ENCODE results near the gene RIC1.
A peak's percentile ranks its signal among the peaks of the same experiment; 100 is the strongest.
"Not testable (repeated sequence)": the region's sequence is repeated elsewhere in the genome, so short reads cannot be mapped to it uniquely, and the experiment has no call there.

Gene RIC1

DNA sequence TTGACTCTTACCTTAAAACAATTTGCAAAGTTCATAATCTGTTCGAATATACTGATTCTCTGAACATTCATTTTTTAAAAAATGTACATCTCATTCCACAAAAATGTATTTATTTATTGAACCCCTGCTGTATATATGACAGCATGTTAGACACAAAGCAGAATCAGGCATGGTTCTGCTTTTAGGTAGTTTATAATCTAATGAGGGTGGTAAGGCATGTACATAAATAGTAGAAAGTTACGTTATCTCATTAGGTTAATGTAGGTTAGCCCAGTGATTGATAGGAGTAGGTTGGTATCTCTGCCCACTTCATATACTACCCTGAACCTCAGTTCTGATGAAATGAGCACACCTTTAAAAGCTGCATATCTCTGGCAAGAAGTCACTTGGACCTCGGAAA, 114.2 kb downstream of the RIC1 start:
- DNase-seq, result no peak

DNA sequence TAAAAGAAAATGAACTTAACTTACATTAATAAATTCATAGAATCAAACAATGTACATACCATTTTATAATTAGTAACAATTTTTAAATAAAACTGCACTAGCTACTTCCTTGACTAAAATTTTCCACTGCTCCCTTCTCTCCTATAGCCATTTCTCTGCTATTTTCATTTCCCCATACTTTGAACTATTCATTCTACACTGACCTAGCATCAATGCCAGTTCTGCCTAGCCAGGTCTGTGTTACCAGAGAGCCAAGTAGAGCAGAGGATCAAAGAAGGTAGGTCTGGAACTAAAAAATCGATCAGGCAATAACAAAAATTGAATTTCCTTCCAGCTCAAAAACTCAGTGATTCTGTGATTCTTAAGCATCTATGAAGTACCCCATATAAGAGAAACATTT, 119.5 kb downstream of the RIC1 start:
- no peak for DNase-seq

DNA sequence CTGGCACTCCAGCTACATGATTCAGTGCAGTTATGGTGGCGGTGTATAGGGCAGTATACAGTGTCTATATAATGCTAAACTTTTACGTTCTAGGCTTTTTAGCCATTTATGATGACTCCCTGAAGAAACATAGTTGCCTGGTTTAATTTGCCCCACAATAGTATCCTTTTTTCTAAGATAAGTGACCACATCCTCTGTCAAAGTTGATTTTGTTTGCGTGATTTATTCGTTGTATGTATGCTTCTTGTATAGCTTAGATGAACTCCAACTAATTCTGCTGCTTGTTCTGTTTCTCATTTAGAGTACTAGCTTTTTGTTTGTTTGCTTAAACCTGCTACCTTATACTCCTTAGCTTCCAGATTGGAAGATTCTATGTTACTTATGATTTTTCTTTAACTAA, 120.4 kb downstream of the RIC1 start:
- DNase-seq, result no peak

DNA sequence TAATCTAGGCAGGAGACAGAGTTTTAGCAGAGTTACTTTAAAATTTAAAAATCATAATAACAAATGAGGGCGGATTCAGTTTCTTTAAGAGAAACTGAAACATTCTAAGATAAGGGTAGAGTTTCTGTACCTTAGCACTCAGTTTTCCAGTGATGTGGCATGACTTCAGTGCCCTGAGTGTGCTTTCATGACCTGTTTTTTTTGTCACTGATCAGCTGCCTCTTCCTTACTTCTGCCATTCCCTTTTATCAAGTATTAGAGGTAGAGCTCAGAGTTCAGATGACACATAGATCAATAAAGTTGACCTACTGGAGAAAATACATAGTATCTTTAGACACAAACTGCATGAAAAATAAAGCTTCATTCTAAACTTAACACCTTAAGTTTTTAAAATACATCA, 121.7 kb downstream of the RIC1 start:
- DNase-seq, result no peak

DNA sequence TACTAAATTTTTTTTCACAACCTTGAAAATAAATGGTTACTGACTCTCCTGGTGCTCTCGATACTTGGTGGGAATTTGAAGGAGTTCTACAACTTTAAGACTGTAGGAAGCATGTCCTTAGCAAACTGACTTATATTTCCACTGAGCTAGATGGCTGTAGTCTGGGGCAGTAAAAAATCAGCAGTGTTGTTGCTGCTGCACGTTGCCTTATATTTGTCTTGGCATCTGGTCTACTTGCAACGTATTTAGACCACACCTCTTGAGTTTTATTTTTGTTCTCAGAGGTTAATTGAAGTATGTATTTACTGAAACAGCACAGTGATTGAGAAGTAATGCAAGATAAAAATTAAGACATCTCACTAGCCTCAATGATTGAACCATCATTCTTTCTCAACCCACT, 127.7 kb downstream of the RIC1 start:
- no peak for DNase-seq

DNA sequence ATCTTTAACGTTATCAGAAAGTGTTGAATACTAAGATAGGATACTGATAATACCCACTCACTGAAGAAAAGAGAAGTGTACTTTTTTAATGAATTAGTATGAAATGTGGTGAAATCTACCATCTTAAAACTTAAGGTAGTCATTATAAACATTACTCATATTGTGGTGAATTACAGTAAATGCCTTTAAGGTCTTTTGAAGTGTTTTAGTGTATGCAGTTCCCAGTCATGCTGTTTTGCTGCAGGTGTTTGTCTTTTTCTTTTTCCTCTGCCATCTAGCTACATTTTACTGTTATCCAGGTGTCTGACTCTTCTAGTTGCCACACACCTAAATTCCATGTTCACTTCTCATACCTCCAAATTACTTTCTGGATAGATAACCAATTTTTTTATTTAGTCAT, 131.4 kb downstream of the RIC1 start:
- DNase-seq, result no peak

DNA sequence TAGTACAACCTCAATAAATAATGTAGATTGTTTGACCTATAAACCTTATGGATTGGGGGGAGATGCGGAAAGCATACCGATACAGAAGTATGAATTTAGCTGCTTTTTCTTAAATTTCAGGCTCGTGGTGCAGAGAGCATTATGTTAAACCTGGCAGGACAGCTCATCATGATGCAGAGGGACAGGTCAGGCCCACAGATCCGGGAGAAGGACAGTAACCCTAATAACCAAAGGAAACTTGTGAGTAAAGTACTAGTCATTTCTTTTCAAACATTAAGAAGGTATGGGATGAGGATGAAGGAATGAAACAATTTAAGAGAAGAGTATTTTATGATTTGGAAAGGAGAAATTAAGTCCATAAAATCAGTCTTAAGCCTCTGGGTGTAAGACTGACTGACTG, 133.5 kb downstream of the RIC1 start:
- no peak for DNase-seq

DNA sequence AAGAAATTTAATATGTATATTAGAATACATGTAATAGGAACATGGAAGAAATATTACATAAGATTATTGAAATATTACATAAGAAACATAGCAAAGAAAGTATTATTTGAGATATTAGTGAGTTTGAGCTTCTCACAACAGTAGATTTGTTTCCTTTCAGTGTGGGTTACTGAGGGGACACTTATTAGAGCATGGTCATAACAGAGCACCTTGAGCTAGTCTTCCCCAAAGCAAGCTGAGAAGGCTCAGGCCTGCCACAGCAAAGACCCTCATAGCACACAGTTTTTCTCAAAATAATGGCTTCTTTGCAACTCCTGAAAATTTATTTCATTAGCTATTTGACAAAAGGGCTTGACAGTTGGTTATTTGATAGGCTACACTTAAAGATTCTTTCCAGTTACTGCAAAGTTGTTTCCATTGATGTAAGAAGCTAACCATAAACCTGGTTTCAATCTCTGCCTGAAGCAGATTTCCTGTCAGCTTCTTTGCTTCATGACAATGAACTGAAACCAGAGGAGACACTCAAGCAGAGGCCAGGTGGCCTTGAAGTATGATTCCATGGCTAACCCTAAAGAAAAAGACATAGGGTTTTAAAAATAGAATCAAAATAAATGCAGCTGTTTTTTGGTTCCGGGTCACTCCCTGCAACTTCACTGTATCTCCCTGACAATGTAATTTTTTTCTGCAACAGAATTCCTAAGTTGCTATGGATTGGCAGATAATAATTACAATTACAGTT, 135.4 kb downstream of the RIC1 start:
- no peak for DNase-seq

DNA sequence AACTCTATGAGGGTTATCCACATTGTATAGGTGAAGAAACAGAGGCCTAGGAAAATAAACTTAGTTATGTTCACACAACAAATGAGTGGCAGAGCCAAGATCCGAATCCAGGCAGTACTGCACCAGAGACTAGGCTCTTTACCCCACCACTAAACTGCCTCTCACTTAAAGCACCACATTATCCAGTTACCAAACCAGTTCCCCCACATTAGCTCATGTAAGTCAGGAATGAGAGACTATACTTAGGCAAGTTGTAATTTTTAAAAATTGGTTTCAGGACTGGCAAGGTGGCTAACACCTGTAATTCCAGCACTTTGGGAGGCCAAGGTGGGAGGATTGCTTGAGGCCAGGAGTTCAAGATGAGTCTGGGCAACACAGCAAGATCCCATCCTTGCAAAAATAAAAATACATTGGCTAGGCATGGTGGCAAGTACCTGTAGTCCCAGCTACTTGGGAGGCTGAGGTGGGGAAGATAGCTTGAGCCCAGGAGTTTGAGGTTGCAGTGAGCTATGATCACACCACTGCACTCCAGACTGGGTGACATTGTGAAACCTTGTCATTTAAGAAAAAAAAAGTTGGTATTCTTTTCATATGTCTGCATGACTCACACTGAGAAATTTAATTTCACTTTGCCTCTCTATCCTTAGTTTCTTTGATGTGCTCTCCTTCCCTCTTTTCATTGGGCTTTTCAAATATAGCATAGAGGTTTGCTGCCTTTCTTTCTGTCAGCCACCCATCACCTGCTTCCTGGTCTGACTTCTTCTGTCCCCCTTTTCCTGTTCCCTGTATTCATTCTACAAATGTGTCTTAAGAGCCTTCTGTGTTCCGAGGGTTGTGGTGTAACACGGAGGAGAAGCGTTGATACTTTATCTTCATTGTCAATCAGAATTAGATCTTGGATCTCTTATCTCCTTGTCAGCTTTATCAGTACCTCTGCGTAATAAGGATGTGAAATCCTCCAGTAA, 139.3 kb downstream of the RIC1 start:
- peak; percentile 56 for DNase-seq

DNA sequence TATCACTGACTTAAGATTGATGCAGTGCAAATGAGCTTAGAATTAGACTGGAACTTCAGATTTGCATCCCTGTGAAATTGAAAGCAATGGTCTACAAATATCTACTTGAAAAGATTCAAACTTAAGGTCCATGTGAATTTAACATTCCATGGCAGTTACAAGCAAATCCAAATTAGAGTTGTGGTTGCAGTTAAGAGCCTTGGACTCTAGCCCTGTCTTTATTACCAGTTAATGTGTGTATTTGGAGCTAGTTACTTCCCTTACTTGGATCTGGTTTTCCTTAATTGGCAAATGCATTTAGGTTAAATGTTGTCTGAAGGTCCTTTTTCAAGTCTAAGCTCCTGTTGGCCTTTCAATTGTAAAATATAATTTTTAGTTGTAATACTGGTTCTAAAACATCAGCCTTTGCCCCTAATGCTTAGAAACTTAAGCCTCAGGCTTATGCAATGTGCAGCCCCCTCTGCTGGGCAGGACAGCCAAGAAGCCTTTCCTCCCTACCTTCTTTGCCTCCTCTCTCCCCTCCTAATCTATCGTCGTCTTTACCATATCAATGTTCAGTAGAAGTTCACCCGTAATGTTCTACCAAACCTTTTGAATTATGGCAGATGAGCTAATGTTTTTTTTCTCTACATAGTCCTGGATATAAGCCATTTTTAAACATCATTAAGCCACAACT, 144.6 kb downstream of the RIC1 start:
- no peak for DNase-seq

DNA sequence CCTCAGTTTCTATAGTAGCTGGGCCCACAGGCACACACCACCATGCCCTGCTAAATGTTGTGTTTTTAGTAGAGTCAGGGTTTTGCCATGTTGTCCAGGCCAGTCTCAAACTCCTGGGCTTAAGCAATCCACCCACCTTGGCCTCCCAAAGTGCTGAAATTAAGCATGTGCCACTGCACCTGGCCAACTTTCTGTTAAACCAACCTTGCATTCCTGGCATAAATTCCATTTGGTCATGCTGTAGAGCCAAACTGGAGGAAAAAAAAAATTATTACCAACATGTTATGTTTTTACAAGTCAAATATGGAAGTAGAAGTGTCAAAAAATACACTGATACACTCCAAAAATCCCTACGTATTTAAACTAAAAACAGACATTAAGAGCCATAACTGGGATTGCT, 149.9 kb downstream of the RIC1 start:
- DNase-seq, result no peak

DNA sequence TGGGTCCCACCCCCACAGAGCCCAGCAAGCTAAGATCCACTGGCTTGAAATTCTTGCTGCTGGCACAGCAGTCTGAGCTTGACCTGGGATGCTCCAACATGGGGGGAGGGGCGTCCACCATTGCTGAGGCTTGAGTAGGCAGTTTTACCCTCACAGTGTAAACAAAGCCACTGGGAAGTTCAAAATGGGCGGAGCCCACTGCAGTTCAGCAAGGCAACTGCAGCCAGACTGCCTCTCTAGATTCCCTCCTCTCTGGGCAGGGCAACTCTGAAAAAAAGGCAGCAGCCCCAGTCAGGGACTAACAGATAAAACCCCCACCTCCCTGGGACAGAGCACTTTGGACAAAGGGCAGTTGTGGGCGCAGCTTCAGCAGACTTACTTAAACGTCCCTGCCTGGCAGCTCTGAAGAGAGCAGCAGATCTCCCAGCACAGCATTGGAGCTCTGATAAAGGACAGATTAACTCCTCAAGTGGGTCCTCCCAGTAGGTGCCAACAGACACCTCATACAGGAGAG, 150.9 kb downstream of the RIC1 start:
- not testable (repeated sequence) for DNase-seq

DNA sequence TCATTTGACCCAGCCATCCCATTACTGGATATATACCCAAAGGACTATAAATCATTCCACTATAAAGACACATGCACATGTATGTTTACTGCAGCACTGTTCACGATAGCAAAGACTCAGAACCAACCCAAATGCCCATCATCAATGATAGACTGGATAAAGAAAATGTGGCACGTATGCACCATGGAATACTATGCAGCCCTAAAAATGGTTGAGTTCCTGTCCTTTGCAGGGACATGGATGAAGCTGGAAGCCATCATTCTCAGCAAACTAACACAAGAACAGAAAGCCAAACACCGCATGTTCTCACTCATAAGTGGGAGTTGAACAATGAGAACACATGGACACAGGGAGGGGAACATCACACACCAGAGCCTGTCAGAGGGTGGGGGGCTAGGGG, 154.5 kb downstream of the RIC1 start:
- DNase-seq, result not testable (repeated sequence)

DNA sequence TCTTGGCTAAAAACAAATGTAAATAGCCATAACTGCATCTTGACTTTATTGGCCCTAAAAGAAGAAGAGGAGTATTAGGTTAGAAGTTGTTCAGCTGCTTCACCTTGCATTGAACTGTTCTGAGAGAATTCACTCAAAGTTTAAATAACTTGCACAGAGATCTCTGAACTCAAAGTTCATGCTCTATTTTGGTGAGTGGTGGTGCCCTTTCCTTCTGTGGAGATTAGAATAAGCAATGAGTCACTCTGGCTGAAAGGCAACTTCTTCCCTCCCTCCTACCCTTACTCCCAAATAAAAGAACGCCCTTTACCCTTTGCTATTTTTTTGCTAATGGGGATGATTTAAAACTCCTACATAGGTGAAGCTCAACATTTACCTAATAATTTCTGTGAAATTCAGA, 155.1 kb downstream of the RIC1 start:
- DNase-seq, result no peak

DNA sequence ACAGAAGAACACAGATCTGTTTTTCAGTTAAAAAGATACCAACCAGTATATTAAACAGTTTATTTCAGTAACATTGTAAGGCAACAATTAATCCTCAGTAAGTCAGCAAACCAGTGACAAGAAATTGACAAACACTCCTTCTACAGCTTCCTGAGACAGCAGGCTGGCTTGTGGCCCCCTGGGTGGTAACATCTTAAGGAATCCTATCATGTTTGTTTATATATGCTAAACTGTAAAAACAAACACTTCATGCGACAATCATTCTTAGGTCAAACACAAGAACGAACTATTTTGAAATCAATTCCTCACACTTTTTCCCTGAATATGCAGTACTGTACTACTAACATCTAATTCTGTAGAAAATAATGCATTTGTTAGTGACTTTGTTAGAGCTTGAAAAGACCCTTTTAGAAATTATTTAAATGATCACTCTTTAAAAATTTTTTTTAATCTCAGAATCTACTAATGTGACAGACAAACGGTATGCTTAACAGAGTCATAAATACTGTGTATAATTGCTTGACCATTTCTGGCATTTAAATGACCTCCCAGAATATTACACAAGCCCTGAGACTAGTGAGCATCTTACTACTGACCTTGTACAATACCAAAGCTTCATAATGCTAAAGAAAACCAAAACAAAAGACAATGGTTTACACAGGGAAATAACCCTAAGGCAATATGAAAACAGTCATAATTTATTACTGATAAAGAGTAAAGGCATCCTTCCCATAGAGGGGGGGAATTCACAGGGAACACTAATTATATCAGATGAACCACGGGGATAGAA, 155.8 kb downstream of the RIC1 start:
- no peak for DNase-seq

DNA sequence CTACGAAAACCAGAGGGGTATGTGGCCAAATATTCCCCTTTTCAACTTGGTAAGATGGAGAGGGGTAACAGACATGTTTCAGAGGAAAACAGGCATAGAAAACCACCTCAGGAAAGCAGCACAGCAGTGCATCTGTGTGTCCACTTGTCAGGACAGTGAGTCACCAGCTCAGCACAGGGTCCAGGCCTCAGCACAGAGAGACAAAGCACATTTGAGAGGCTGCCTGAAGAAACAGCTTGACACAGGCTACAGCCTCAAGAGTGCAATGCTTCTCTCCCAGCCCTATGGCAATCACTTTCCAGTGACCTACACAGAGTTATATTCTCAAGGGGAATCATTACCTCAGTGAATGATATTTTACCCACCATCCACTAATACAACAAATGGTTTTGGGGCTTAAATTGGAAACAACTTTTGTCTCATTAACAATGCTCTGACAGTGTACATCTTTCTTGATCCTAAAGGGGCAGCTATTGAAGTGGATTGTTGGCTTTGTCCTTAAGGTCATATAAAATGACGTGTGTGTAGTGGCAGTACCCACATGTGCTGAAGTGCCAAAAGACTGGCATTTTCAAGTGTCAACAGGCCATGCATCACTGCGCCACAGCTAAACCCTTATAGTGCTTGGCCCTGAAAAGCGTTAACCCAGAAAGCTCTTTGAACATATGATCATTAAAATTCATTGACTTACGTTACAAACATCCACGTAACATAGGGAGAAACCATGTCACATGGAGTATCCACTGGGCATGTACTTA, 157.6 kb downstream of the RIC1 start:
- DNase-seq, result no peak

DNA sequence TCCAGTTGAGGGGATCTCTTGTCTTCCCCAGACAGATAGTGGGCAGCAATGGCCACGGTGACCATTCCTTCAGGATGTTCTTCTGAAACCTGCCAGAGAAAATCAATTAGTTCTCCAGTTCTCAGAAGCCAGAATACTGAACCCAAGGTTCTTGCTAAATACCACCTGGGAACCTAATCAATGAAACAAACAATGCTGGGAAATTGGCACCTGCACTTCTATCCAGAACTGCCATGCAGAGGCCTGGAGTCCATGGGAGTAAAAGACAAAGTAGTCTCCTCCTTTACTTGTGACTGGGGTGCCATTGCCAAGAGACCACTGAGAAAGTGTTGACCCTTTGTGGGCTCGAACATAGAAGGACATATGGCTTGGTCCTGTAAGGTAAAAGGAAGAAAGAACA, 158.3 kb downstream of the RIC1 start:
- DNase-seq, result no peak

DNA sequence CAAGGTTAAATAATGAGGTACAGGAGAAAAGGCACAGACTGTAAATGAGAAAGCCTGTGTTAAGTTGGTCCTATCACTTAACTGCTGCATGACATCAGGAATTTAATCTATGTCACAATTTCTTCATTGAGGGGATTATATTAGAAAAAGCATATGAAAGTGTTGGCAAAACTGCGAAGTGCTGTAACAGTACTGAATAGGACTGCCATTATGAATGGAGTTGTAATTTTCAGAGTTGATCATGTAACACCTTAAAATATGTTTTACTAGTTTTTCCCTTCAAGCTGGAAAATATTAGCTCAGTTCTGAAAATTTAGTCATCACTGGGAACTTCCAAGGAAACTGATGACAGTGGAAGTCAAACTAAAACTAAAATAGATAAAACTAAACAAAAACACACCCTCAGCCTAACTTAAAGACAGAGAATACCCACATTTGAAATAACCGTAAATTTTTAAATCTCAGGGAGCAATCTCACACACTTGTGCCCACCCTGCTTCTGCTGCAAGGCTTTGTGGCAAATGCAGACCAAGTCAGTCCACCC, 158.9 kb downstream of the RIC1 start:
- DNase-seq, result peak; percentile 24

DNA sequence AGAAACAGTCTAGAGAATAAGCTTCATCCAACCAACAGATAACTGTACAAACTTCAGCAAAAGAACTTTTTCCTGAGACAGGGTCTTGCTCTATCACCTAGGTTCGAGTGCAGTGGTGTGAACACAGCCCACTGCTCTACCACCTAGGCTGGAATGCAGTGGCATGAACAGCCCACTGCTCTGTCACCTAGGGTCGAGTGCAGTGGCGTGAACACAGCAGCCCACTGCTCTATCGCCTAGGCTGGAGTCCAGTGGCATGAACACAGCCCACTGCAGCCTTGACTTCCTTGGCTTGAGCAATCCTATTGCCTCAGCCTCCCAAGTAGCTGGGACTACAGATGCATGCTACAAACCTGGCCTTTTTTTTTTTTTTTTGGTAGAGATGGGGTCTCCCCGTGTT, 160.6 kb downstream of the RIC1 start:
- no peak for DNase-seq

DNA sequence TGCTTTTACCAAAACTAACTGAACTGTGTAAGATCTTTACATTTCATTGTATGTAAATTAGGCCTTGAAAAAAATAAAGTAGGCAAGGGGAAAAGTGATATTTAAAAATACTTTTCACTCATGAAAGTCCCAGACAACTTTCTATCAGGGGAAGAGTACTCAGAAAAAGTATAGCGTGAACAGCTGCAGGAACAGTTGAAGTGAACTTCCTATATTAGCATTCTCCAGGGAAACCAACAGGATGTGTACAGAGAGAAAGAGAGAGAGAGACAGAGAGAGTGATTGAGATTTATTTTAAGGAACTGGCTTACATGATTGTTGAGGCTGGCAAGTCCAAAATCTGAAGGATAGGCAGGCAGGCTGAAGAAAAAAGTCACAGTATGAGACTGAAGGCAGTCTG, 162.0 kb downstream of the RIC1 start:
- no peak for DNase-seq

DNA sequence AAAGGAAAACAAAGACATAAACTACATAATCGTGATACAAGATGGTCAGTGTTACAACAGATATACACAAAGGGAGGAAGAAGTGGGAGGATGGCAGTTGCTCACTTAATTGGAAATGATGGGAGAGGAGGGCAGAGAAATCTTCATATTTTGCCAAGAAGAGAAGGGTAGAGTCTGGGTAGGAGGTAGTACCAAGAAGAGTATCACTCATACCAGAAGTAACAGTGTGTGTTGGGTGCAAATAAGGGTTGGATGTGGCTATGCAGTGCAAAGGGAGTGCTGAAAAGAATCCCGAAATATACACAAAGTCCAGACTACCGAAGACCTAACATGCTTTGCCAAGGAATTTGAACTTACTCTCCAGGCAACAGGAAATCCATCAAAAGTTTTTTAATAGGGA, 163.0 kb downstream of the RIC1 start:
- DNase-seq, result no peak

DNA sequence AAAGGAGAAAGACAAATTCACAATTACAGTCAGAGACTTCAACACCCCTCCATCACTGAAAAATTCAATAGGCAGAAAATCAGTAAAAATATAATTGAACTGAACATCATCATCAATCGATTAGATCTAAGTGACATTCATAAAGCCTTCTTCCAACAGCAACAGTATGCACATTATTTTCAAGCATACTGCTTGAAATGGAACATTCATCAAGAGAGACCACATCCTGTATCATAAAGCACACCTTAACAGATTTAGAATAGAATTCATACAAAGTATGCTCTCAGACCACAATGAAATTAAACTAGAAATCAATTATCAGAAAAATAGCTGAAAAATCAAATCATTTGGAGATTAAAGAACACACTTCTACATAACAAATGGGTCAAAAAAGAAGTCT, 164.9 kb downstream of the RIC1 start:
- DNase-seq, result no peak
